Cardiac fibroblast (primary cell): ENCODE results near the gene CCDC171.

Experiments used
- DNase-seq, 2 donors: peaks; one replicate each; pipeline versions ENCODE4 v3.0.0 to v3.0.0-alpha.2; 2010; ENCODE audit warnings: low read depth in 2 of 2
- H3K4me3 ChIP-seq, 2 donors: replicated peaks in 1 of 2; 1 replicate in 1 of 2; 2 replicates in 1 of 2; pipeline ENCODE4 v1.5.1; 2011; ENCODE audit warnings: low read depth in 2 of 2, low read length in 2 of 2, mild to moderate bottlenecking in 2 of 2, moderate library complexity in 1 of 2
- TF ChIP-seq, protein P1 (sequence below): IDR thresholded peaks from one replicate; pipeline ENCODE4 v1.5.1; 2011; ENCODE audit warnings: low read depth, mild to moderate bottlenecking, low read length, inconsistent platforms

Gene CCDC171

DNA sequence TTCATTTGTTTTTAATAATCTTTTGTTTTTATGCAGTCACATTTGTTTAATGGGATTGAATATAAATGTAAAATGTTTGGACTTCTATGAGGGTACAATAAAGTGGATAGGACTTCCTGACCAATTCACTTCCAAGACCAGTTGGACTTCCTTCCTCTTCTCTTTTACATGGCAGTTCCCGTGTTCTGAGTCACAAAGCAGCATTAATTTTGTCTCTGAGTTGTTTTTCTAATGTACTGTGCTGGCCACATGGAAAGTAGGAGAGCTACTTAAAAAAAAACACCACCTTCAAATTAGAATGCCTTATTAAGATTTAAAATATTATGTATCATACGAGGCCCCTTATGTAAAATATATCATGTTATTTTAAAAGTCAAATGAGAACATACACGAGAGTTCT is 87.3 kb downstream of the CCDC171 start:
- TF ChIP-seq, protein P1, sequence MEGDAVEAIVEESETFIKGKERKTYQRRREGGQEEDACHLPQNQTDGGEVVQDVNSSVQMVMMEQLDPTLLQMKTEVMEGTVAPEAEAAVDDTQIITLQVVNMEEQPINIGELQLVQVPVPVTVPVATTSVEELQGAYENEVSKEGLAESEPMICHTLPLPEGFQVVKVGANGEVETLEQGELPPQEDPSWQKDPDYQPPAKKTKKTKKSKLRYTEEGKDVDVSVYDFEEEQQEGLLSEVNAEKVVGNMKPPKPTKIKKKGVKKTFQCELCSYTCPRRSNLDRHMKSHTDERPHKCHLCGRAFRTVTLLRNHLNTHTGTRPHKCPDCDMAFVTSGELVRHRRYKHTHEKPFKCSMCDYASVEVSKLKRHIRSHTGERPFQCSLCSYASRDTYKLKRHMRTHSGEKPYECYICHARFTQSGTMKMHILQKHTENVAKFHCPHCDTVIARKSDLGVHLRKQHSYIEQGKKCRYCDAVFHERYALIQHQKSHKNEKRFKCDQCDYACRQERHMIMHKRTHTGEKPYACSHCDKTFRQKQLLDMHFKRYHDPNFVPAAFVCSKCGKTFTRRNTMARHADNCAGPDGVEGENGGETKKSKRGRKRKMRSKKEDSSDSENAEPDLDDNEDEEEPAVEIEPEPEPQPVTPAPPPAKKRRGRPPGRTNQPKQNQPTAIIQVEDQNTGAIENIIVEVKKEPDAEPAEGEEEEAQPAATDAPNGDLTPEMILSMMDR, result no peak
- no peak overlapping the region for H3K4me3 ChIP-seq
- DNase-seq, result no peak

DNA sequence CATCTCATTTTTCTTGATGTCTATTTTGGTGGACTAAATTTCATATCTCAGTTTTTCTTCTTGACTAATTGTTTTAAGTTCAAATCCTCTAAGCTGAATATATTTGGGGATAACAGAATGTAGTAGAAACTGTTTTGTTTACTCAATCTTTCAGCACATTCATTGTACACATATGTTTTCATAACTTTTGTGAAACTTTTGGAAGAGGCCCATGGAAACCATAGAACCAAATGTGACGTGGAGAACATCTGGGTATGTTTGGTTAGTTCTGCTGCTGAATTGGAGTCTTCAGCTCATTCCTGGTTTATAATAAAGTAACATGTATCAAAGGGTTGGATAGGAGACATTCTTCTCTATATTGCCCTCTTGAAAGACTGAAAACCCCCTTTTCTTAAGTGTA is 88.4 kb downstream of the CCDC171 start:
- TF ChIP-seq, protein P1, result no peak
- no peak overlapping the region for H3K4me3 ChIP-seq
- DNase-seq, result peak in 1 of 2 donors; percentile 7

DNA sequence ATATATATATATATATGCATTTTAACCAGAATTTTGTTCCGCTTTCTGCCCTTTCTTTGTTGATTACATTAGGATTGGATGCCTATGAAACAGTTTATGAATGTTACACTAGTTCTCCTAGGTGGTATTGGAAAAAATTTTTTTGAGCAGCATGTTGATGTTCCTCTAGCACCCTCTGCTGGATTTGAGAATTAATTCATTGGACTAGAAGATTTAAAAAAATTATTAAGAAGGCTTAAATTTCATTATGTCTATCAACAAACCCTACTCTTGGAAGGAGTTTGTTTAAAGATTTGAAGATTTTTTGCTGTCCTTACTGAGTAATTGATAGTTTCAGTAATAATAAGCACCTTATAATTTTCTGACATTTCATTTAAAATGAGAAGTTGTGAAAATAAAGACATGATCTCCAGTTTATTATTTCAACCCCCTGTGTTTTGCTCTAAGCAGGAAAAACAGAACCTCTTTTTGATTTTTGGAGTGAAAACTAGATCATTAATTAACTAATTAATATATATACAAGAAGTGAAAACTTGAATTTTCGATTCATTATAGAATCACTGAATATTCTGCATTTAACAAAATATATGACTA is 89.6 kb downstream of the CCDC171 start:
- H3K4me3 ChIP-seq, result no peak overlapping the region
- TF ChIP-seq, protein P1, result peak; percentile 44
- DNase-seq, result peak; percentile 68 to 73

DNA sequence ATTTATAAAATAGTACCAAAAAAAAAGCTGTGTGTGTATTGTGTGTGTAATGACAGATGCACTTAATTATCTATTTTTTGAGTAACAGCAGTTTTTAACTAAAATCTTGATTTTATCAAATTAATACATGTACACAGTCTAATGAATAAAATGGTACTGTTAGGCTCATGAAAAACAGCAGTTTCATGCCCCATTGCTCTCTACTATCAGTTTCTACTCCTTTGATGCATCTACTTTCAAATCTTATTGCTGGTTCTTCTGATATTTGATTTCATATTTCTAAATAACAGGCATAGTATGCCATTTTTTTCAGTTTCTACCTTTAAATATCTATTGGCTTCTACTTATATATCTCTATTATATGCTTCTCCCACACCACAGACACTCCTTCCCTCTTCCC is 117.4 kb downstream of the CCDC171 start:
- no peak for DNase-seq
- TF ChIP-seq, protein P1, result no peak

DNA sequence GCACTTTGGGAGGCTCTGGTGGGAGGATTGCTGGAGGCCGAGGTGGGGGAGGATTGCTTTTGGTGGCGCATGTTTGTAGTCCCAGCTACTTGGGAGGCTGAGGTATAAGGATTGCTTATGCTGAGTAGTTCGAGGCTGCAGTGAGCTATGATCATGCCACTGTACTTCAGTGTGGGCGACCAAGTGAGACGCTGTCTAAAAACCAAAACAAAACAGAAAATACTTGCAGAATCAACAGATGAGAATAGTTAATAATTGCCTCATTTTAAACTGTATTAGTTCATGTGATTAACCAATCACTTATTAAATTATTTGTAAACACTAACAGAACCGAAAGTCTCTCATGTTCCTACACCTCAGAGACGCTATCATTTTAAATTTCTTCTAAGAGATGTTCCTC is 118.1 kb downstream of the CCDC171 start:
- TF ChIP-seq, protein P1, result no peak
- no peak overlapping the region for H3K4me3 ChIP-seq
- no peak for DNase-seq

More for the DNA sequence above, 117.4 kb downstream of the CCDC171 start:
- H3K4me3 ChIP-seq, result no peak overlapping the region

DNA sequence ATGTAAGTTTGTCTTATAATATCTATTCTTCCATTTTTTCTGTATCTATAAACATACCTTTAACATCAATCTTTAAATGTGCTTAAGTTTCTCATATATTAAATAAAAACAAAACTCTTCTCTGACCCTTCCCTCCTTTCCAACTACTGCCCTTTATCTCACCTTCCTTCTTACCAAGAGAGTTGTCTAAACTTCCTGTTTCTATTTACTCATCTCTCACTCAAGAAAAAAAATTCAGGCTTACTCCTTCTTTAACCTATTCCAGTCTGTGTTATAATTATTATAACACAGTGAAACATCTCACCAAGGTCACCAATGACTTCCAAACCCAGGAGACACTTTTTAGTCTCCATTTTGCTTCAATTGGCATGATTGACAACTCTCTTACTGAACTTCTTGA is 140.9 kb downstream of the CCDC171 start:
- no peak for DNase-seq
- TF ChIP-seq, protein P1, result no peak

DNA sequence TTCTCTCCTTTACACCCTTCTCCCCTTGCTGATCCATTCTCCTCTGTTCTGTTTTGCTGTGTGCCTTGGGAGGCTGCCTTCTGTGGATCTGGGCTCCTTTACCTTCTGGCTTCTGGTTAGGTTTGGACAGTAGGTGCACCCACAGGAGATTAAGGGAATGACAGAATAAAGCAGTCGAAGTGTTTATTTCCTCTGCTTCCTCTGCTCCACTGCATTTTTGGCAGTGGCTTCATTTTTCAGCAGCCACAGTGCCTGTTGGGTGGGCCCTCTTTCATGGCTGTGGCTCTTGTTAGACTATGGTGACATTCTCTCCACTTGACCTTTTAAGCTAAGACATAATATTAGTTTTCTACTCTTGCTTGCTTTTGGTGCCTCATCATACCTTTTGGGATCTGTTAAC is 144.1 kb downstream of the CCDC171 start:
- TF ChIP-seq, protein P1, result no peak
- DNase-seq, result peak in 1 of 2 donors; percentile 19
- H3K4me3 ChIP-seq, result no peak overlapping the region

More for the DNA sequence above, 140.9 kb downstream of the CCDC171 start:
- no peak overlapping the region for H3K4me3 ChIP-seq
